Spleen (tissue), 7 donors: Measurements from ENCODE around the gene DNMBP.

Source experiments
- CTCF ChIP-seq, 11 experiments: fragments of 200-600 bp in 7 of 11; fragments of 450-650 bp in 4 of 11; sonication (generic) in 4 of 11; IDR thresholded peaks in 8 of 11; conservative IDR thresholded peaks in 3 of 11; 1 replicate in 7 of 11; 2 replicates in 4 of 11; pipeline versions ENCODE4 v1.4.0 to v1.8.0; 2016 to 2021; ENCODE audit warnings: antibody characterized with exemption in 11 of 11, inconsistent platforms in 4 of 11, mild to moderate bottlenecking in 1 of 11
- POLR2A ChIP-seq, 3 donors: fragments of 450-650 bp; IDR thresholded peaks; one replicate each; pipeline ENCODE4 v1.5.1; 2017; ENCODE audit warnings: antibody characterized with exemption in 3 of 3, mild to moderate bottlenecking in 1 of 3
- POLR2AphosphoS5 ChIP-seq, 3 donors: sonication (generic); formaldehyde crosslinking; IDR thresholded peaks; one replicate each; pipeline ENCODE4 v1.5.1; 2017; ENCODE audit warnings: antibody characterized with exemption in 3 of 3
- donor health status: DM: no; HTN: no; CAD: no; lungs with moderate emphysema.
- donor health status: DM: no; HTN: no; CAD: no.
- donor health status: DM: no; HTN: no; CAD: no.

- TF ChIP-seq POLR2AphosphoS5 (IDR thresholded peaks at IDR 0.05) (no peak), CTCF (IDR thresholded peaks at IDR 0.05 in 8 of 11, conservative IDR thresholded peaks at IDR 0.05 in 3 of 11) (no peak), POLR2A (IDR thresholded peaks at IDR 0.05) (no peak)
These were observed 35.8 kb upstream of the DNMBP start for GRCh38 chr10:100045592-100045991.
